Limb (tissue), 2 donors: ENCODE results near the gene NRROS.
A peak's percentile ranks its signal among the peaks of the same experiment; 100 is the strongest.

Experiments used
- DNase-seq, 2 donors: peaks; one replicate each; pipeline ENCODE4 v3.0.0-alpha.2; 2016; ENCODE audit errors: extremely low spot score in 2 of 2

NRROS gene

DNA sequence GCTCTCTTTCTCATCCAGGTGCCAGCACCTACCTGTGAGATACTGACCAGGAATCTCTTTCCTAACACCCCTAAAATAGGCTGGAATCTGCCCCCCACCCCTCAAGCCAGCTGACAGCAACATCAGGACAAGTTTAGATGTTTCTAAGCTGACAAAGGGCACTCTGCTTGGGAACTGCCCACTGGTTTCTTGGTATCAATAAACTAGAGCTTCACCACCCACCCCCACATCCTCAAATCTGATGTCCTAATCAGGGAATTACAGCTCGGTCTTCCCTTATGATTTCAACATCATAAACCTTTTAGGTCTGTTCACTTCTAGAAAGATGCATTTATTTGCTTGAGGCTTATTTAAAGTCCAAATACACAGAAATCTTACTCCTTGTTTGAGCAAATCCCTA, 37.9 kb downstream of the NRROS start:
- DNase-seq: no peak

DNA sequence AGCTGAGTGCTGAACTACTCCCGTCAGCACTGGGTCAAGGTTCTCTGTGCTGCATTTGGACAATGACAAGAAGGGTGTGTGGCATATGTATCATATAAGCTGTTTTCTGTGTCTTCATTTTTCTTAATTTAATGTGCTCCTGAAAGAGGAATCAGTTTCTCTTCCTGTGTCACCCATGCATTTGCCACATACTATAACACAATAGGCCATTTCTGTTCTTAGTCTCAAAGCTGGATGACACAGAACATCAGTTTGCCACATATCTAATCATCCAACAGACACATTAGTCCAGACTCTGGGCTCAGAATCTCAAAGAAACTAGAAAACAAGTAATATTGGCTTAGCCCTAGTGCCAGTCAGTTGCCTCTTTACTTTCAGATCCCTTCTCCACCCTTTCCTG, 38.4 kb downstream of the NRROS start:
- DNase-seq: no peak

DNA sequence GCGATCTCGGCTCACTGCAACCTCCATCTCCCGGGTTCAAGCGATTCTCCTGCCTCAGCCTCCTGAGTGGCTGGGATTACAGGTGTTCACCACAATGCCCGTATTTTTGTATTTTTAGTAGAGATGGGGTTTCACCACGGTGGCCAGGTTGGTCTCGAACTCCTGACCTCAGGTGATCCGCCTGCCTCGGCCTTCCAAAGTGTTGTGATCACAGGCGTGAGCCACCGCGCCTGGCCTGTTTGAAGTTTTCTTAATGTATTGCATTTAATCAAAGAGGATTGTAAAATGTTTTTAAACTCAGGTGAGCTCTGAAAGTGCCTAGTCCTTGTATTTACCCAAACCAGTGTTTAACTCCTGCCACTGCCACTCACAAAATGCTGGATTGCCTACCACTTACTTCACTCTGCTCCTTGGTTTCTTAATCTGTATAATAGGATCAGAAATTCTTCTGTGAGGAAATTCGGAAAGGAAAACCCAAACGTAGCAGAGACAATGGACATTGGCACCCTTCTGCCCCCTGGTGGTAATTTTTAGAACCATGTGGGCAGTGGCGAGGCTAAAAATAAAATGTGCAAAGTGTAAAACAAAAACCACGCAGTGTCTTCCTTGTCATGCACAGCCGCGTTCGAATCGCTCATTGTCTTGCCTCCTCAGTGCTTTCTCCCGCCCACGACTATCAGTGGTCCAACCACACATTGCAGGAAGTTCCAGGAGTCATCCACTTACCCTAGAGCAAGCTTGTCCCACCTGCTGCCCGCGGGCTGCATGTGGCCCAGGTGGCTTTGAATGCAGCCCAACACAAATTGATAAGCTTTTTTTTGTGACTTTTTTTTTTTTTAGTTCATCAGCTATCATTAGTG, 45.3 kb downstream of the NRROS start:
- peak; percentile 55 to 71 for DNase-seq

DNA sequence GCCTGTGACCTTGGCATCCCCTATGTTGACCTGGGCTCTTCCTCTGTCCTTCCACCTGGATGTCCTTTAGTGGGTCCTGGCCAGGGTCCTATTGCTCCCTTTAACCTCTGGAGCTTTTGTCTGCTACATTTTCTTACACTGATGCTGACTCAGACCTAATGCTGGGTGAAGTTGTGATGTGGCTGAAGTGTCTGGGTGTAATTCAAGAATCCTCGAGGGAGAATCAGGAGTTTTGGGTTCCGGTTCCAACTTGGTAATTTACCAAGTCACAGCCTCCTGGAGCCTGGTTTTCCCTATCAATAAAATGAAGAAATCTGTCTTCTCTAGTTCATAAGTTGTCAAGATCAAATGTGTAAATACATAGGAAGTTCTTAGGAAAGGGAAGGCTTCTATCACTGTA, 46.9 kb downstream of the NRROS start:
- no peak for DNase-seq

DNA sequence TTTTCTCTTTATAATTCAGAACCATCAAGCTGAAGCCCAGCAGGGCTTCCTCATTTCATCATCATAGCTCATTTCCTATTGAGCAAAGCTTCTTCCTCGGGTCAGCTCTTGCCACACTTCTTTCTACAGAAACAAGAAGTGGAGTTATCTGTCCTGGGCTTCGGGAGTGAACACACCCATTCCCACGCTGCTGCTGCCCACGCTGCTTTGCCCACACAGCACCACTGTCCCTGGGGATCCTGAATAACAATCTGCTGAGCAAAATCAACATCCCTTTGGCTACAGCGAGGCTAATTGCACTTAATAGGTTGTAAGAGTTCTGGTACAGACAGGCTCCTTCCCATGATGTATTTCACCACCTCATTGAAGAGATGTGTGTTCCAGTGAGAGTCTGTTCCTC, 48.9 kb downstream of the NRROS start:
- DNase-seq: no peak

DNA sequence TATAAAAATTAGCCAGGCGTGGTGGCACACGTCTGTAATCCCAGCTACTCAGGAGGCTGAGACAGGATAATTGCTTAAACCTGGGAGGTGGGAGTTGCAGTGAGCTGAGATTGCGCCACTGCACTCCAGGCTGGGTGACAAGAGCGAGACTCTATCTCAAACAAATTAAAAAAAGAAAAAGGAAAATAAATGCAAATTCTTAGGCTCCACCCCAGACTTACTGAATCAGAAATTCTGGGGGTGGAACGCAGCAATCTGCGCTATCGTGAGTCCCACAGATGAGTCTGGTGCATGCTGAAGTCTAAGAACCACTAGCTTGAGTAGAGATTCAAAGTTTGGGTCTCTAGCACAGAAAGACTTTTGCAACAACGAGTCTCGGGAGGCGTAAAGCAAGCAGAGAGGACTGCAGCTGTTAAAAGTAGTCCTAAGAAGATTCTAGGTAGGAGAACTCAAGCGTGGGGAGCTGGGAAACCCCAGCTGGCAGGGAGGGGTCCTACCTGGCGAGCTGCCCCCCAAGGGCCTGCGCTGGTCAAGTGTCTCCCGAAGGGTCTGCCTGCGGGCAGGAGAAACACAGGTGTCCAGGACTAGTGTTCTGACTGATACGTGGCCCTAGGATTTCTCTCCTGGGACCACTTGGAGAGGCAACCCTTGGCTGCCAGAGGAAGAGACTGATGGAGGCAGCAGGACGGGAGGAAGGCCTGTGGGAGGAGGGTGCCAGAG, 50.6 kb downstream of the NRROS start:
- no peak for DNase-seq

DNA sequence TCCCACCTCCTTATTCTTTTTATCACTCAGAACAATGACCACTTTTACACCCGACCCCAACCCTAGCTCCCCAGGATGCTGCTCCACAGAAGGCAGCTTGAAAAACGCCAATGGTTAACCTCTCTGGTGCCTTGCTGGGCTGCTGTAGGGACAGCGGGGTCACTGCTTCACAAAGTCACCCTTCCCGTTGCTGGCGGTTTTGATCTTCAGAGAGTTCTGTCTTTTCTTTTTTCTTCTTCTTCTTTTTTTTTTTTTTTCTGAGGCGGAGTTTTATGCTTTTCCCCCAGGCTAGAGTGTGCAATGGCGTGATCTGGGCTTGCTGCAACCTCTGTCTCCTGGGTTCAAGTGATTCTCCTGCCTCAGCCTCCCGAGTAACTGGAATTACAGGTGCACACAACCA, 51.9 kb downstream of the NRROS start:
- no peak for DNase-seq

DNA sequence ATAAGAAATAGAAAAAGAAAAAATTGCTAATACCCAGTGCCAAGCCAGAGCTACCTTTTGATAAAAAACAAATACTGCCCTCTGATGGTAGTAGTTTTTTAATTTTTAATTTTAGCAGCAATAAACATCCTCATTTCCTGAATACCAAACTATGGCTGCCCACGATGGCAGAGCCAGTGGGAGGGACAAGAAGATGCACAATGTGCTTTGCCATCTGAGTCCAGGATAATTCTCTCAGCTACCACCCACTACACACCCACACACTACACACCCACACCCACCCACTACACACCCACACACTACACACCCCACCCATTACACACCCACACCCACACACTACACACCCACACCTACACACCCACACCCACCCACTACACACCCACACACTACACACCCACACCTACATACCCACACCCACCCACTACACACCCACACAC, 54.7 kb downstream of the NRROS start:
- DNase-seq: no peak

DNA sequence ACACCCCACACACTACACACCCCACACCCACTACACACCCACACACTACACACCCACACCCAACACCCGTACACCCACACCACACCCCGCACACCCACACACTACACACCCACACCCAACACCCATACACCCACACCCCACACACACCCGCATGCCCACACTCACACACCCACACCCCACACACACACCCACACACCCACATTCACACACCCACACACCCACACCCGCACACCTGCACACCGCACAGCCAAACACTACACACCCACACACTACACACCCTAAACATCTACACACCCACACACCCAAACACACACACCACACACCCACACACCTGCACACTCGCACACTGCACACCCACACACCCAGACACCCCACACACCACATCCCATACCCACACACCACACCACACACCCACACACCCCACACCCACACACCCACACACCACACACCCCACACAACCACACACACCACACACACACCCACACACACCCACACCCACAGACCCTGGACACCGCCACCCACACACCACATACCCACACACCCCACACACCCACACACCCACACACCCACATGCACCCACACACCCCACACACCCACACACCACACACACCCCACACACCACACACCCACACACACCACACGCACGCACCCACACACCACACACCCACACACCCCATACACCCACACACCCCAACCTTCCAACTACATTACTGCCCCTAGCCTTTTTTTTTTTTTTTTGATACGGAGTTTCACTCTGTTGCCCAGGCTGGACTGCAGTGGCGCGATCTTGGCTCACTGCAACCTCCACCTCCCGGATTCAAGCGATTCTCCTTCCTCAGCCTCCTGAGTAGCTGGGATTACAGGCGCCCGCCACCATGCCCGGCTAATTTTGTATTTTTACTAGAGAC, 55.7 kb downstream of the NRROS start:
- DNase-seq: no peak

DNA sequence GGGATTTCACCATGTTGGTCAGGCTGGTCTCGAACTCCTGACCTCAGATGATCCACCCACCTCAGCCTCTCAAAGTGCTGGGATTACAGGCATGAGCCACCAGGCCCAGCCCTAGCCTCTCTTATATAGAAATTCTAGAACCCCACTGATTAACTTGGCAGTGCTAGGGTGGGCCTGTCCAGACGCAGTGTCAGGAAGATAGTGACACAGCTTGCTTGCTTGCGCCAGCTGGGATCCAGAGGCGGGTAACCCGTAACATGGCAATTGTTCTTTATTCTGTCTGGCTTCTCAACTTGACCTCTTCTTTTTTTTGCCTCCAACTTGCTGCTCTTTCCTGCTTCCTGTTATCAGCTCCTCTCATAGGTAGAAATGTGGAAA, 56.3 kb downstream of the NRROS start:
- no peak for DNase-seq

DNA sequence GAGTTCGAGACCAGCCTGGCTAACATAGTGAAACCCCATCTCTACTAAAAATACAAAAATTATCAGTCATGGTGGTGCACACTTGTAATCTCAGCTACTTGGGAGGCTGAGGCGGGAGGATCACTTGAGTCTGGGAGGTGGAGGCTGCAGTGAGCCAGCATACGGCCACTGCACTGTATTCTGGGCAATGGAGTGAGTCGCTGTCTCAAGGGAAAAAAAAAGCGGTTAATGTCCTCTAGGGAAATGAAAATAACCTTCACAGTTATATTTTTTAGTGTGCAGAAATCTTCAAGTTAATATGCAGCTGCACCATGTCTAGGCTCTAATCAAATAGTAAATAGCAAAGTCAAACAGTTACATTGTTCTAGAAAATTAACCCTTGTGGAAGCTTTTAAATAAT, 57.8 kb downstream of the NRROS start:
- no peak for DNase-seq

DNA sequence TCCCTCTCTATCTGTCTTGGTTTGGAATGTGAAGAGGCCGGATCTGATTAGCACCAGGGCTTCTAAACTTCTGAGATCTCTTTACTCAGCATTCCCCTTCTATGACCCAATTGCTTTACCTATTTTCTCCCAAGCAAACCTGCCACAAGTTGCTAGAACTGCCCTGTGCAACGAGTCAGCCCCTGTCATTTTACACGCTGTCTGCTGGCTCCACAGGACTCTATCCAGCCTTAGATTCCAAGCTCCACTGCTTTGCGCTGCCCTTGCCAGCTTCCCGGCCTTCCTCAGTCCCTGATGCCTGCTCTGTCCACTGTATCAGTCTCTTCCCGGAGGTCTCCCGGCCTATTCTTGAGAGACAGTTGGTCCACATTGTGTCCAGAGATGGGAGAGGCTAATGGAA, 60.3 kb downstream of the NRROS start:
- no peak for DNase-seq

DNA sequence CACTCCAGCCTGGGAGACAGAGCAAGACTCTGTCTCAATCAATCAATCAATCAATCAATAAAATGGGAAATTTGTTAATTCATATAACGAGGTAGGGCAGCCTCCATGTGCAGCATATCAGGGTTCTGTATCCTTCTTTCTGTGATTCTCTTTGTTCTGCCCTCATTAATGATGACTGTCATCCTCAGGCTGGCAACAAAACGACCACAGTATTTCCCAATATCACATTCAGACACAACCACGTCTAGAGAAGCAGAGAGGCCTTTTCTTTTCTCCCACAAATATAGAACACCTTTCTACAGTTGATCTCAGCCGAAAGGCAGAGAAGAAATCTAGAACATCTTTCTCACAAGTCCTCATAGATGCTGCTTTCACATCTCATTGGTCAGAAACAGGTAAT, 61.3 kb downstream of the NRROS start:
- DNase-seq: no peak

DNA sequence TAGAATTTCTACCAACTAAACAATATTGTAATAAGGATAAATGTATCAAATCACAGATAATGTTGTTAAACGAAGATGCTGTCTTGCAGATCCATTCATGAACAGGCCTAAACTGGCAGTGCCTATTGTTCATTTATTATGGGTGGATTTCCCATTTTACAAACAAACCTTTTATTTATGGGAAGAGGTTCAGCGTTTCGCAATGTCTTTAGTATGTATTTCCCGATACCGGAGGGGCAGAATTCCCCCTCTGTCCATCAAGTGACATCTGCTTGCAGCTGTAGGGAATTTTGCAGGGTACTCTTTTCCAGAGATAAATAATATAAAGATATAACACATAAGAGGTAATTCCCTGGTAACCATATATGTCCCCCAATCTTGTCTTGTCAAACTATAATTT, 66.8 kb downstream of the NRROS start:
- DNase-seq: no peak

DNA sequence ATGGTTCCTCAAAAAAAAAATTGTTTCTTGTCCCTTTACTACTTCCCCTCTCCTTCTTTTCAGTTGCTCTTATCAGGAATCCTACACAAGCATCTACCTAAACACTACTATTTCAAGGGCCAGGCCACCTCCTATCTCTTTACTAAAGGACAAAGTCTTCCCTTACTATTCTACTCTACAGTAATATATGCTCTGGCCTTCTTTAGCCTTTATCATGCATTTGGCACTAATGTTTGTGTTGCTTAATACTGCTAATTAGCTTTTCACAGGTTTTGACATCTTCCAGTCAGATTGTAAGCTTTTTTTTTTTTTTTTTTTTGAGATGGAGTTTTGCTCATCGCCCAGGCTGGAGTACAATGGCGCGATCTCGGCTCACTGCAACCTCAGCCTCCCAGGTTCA, 67.2 kb downstream of the NRROS start:
- DNase-seq: no peak

DNA sequence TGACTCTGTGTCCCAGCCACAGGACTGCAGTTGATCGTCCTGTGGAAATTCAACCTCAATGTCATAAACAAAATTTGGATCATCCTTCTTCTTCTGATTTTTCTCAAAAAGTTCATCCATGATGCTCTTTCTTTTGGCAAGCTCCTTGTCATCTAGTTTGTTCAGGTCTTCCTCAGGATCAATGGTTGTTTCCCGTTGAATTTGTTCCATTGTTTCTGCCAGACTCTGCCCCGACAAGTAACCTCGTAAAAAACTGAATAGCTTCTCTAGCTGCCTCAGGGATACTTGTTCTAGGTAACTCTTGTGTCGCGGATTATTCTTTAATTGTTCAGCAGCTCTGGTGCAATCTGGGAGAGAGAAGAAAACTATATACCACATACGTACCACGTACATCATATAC, 68.1 kb downstream of the NRROS start:
- no peak for DNase-seq

DNA sequence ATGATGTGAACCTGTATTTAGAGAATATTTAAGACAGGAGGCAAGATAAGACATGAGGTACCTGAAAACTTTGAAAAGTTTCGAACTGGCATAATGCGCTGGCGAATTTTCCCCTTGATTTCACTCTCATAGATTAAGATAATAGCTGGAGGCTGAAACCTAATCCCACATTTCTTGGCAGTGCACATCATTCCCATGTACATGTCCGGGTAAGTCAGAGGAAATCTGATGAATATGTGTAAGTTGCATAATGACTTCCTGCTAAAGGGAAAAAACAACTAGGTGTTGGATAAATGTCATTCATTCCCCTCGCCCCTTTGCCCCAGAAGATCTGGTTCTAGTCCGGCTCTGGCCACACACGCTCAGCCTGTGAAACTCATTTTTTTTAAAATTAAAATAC, 69.0 kb downstream of the NRROS start:
- no peak for DNase-seq
